NB4 (cell line): ENCODE data around the gene FOXF1.

Experiments
- CTCF ChIP-seq: IDR thresholded peaks from one replicate; pipeline ENCODE4 v1.5.1; 2012; ENCODE audit warnings: low read depth, low read length
- POLR2A ChIP-seq: IDR thresholded peaks from 2 replicates; pipeline ENCODE4 v1.6.1; 2011; ENCODE audit warnings: mild to moderate bottlenecking; ENCODE audit not compliant: insufficient read length; ENCODE audit errors: extremely low read depth
- TF ChIP-seq, protein P1 (sequence below): IDR thresholded peaks from 2 replicates; pipeline ENCODE4 v1.6.1; 2011; ENCODE audit warnings: low read depth, low read length

DNA sequence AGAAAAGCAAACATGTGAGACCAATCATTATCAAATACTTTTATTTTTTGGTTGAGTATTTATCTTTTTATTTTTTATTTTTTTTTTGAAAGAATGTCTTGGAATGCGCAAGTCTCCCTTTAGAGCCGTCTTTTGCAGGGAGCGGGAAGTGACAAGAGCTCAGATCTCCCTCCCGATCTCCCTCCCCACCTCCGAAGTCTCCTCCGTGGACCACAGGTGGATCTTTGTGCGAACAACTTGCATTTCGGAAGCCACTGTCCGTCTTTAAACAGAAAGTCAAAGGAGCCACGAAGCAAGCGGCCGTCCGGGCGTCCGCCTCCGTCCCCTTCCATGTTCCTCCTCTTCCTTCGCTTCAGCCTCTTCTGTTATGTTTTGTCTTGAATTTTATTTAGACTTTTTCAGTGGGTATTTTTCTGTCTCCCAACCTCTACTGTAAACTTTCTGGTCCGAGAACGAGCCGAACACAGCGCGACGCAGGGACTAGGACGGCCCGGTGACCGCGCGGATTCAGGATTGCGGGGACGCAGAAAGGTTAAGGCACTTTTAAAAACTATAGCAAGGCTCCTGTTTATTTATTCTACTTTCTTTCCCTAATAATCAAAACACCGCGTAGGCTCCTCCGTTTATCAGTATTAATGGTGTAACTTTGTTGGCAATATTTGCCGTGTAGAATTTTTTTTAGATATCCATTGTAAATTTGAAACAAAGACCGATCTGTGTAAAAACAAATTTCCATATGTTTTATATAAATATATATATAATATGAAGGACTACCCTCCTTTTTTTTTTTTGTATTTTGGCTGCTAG, 3.3 kb downstream of the FOXF1 start:
- no peak for TF ChIP-seq CTCF
- no peak for TF ChIP-seq POLR2A
- TF ChIP-seq, protein P1, sequence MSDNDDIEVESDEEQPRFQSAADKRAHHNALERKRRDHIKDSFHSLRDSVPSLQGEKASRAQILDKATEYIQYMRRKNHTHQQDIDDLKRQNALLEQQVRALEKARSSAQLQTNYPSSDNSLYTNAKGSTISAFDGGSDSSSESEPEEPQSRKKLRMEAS, result no peak
